GM21576 (cell line): ENCODE measurements around the gene GCLM.

ENCODE experiments used
- ATAC-seq: cut with Tn5 transposase; IDR thresholded peaks from one replicate; pipeline ENCODE4 v1.9.1; 2021; ENCODE audit warnings: mild to moderate bottlenecking, moderate library complexity; ENCODE audit not compliant: unreplicated experiment

GCLM gene

DNA sequence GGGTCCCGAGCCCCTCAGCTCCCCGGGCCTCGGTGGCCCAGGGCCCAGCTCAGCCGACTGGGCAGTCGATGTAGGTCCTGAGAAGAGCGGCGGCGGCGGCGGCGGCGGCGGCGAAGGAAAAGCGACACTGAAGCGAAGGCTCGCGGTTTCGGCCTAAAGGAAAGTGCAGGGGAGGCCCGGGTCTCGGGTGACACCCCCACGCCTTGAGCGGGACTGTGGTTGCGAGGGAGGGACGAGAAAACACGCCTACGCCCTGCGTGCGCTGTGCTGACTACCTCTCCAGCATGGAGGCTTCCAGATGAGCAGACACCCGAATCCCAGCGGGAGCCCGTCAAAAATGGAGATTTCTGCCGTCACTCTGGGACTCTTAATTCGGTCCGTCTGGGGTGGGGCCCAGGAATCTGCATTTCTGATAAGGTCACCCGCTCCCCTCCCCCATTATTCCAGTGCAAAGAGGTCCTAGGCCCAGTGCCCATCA is 61.4 kb downstream of the GCLM start:
- ATAC-seq = peak; percentile 20

DNA sequence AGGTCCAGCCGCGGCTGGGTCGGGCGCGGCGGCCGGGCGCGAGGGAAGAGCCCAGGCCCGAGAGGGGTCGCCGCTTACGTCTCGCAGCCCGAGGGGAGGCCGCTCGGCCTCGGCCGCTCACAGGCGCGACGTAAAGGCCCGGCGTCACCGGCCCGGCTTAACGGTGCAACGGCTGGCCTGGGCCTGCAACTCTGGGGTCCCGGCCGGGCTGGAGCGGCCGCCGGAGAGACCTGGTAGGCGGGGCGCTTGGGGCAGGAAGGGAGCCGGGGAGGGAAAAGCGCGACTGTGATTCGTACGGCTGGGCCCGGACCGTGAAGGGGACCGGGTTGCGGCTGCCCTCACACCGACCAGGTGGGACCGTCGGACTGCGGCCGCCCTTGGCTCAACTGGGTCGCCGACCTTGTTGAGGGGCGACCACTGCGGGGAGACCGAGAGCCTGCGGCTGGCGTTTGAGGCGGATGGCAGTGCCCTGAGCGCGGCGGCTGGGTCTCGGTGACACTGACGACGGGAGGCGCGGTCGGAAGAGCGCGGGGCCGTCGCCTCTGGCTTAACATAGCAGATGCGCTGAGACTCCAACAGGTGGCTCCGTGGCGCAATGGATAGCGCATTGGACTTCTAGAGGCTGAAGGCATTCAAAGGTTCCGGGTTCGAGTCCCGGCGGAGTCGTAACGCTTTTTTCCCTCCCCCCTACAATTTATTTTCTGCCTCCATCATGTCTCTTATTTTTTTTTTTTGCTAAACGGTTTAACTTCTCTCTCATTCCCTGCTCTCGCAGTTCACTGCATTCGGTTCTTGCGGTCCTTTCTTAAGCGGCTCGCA is 62.0 kb downstream of the GCLM start:
- peak; percentile 57 for ATAC-seq

GRCh38 chr1:93846206-93846991 is 62.8 kb downstream of the GCLM start:
- peak; percentile 49 for ATAC-seq

DNA sequence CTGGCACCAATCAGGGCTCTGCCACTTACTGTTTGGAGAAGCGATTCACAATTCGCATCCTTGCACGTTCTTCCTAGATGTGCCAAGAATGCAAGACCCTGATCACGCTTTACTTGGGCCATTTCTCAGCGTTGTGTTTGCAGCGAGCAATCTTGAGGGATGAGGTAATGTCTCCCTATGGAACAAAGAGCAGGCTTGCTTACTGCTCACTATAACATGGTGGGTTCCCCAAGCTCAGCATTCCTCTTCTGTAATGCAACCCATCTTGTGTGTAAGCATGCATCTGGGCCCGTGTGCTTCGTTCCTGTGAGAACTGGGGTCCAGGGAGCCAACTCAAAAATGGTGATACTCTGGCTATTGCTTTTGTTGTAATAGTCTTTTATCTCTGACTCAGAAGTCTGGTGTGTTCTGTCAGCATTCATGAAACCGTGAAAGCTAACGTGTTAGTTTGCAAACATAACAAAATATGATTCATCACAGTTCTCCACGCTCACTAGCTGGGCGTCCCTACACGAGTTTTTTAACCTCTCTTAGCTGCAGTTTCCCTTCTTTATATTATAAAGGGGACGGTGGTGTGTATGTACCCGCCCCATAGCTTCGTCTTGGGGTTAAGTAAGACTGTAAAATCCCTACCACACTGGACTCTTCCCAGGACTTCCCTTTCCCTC is 63.6 kb downstream of the GCLM start:
- peak; percentile 7 for ATAC-seq

DNA sequence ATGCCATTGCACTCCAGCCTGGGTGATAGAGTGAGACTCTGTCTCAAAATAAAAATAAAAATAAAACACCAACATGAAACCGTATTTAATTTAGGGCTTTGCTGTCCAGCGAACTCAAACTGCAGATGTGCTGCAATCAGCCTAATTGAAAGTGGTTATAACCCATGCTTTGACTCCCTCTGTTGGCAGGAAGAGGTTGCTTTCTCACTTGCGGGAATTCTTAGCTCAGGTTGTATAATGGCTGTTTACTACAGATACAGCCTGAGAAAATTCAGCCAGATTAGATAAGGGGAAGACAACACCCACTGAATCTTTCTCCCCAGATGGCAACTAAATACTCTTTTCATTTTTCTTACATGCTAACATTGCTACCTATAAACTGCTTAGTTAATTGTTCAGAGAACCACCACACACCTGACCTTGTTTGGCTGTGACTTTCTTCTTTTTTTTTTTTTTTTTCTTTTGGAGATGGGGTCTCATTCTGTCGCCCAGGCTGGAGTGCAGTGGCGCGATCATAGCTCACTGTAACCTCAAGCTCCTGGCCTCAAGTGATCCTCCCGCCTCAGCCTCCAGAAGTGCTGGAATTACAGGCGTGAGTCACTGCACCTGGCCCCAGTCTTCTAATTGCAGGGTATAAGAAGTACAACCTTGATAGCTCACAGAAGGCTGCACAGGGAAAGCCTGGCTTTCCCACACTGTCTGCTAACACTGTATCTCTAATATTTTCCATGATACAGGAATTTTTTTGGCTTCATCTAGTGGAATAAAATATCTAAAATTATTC is 64.8 kb downstream of the GCLM start:
- ATAC-seq = no peak

GRCh38 chr1:93842750-93843500 is 66.3 kb downstream of the GCLM start:
- no peak for ATAC-seq

GRCh38 chr1:93841771-93842170 is 67.5 kb downstream of the GCLM start:
- ATAC-seq = no peak

DNA sequence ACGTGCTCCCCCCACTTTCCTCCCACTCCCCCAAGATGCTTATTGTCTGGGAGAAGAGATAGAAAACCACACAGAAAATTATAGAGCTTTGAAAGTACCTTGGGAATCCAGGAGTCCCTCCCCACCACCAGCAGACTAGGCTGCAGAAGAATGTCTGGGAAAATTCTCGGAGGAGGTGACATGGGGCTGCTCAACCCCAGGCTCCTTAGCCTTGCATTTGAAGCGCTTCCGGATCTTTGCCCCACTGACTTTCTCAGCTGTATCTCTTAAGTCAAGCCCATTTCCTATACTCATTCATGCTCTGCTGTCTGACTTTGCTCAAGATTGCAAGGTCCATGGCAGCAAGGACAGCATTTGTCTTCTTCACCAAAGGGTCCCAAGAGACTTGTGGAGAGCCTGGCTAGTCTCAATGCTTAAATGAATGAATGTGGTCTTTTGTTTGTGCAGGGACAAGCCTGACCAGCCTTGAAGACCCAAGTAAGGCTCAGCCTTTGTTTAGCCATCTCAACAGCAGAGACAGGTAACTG is 68.2 kb downstream of the GCLM start:
- no peak for ATAC-seq

- no peak for ATAC-seq
Measured at GRCh38 chr1:93839753-93840152, 69.5 kb downstream of the GCLM start.

GRCh38 chr1:93839307-93839706 is 69.9 kb downstream of the GCLM start:
- no peak for ATAC-seq

- ATAC-seq = no peak
Measured at GRCh38 chr1:93837961-93838360, 71.3 kb downstream of the GCLM start.
